CD8-positive, alpha-beta memory T cell (primary cell): ENCODE results near the gene ARMC7. TPM values are rescaled to one million over a fixed set of nuclear protein-coding genes. Genes with fewer than 3 reads are reported as not detected.
"Not testable (repeated sequence)": the region's sequence is repeated elsewhere in the genome, so short reads cannot be mapped to it uniquely, and the experiment has no call there.

ENCODE experiments used
- CTCF ChIA-PET: fragments of 350-600 bp; sonication (Branson Sonifier 250); formaldehyde crosslinking; loops from one replicate; lab custom pipeline; 2021; ENCODE audit warnings: antibody characterized with exemption; lab: Charles Lee
- POLR2A ChIA-PET: fragments of 350-600 bp; sonication (Branson Sonifier 250); formaldehyde crosslinking; loops from one replicate; lab custom pipeline; 2021; ENCODE audit warnings: antibody characterized with exemption; lab: Charles Lee
- DNase-seq, 5 donors: peaks; one replicate each; pipeline versions ENCODE4 v3.0.0 to v3.0.0-alpha.2; 2020 to 2022; ENCODE audit warnings: mixed read lengths in 1 of 5
- H3K27ac ChIP-seq: one replicate; pipeline ENCODE4 v1.7.0; 2013; ENCODE audit warnings: low read depth, mild to moderate bottlenecking, low read length, moderate library complexity
- H3K27me3 ChIP-seq: 2 replicates; pipeline ENCODE4 v1.7.0; 2013; ENCODE audit warnings: low read length, mild to moderate bottlenecking; ENCODE audit not compliant: insufficient read depth, poor library complexity, severe bottlenecking
- H3K36me3 ChIP-seq: 2 replicates; pipeline ENCODE4 v1.7.0; 2013; ENCODE audit warnings: mild to moderate bottlenecking, low read length, moderate library complexity; ENCODE audit not compliant: insufficient read depth
- H3K4me1 ChIP-seq: 2 replicates; pipeline ENCODE4 v1.7.0; 2013; ENCODE audit warnings: mild to moderate bottlenecking, low read length, moderate library complexity; ENCODE audit not compliant: insufficient read depth
- H3K4me3 ChIP-seq: 2 replicates; pipeline ENCODE4 v1.7.0; 2013; ENCODE audit warnings: mild to moderate bottlenecking, low read length
- H3K9me3 ChIP-seq: 2 replicates; pipeline ENCODE4 v1.7.0; 2013; ENCODE audit warnings: mild to moderate bottlenecking, low read length
- H3K27ac Mint-ChIP-seq, 8 donors: one replicate each; pipeline ENCODE4 v1.8.0; 2020 to 2021; ENCODE audit warnings: mixed read lengths in 8 of 8, mild to moderate bottlenecking in 6 of 8, inconsistent platforms in 3 of 8, moderate library complexity in 3 of 8
- H3K27me3 Mint-ChIP-seq, 2 donors: one replicate each; pipeline ENCODE4 v1.8.0; 2020 to 2021; ENCODE audit warnings: mixed read lengths in 2 of 2, mild to moderate bottlenecking in 1 of 2, moderate library complexity in 1 of 2
- H3K36me3 Mint-ChIP-seq, 3 donors: one replicate each; pipeline ENCODE4 v1.8.0; 2020 to 2021; ENCODE audit warnings: mixed read lengths in 3 of 3, inconsistent platforms in 1 of 3, mild to moderate bottlenecking in 1 of 3
- H3K4me1 Mint-ChIP-seq, 3 donors: one replicate each; pipeline ENCODE4 v1.8.0; 2020 to 2021; ENCODE audit warnings: mixed read lengths in 3 of 3, inconsistent platforms in 1 of 3, mild to moderate bottlenecking in 1 of 3
- H3K4me3 Mint-ChIP-seq, 7 donors: one replicate each; pipeline ENCODE4 v1.8.0; 2020 to 2021; ENCODE audit warnings: mixed read lengths in 7 of 7, mild to moderate bottlenecking in 6 of 7, moderate library complexity in 4 of 7, inconsistent platforms in 2 of 7
- H3K9me3 Mint-ChIP-seq, 5 donors: one replicate each; pipeline ENCODE4 v1.8.0; 2020 to 2022; ENCODE audit warnings: mixed read lengths in 5 of 5, mild to moderate bottlenecking in 3 of 5, moderate library complexity in 2 of 5, inconsistent platforms in 1 of 5
- polyA plus RNA-seq: library from polyadenylated mRNA; unstranded; fragments of 300-500 nt; fragmentation: Illumina TruSeq; gene quantifications from one replicate; pipeline ENCODE4 v1.2.3, GENCODE V29; 2021
- total RNA-seq, 2 experiments: library from RNA; stranded (reverse); gene quantifications; one replicate each; pipeline ENCODE4 v1.2.3, GENCODE V29; 2021

Gene ARMC7
- total and polyA plus RNA-seq, 3 experiments from 2014 or later, result 4.0 to 15.9 (median 15.2) TPM

GRCh38 chr17:75164606-75165005 lies 54.8 kb downstream of the ARMC7 start:
- not testable (repeated sequence) for H3K27me3 Mint-ChIP-seq
- CTCF ChIA-PET, result interaction anchor here (0.8 to 1.4 kb wide), 2 partner anchors 50 to 123 kb away, joined by 3 read pairs; no protein-coding TSS in a partner anchor
- peak overlapping the region in 1 of 8 donors; percentile 54 for H3K27ac Mint-ChIP-seq

GRCh38 chr17:75168998-75169397 lies 59.2 kb downstream of the ARMC7 start:
- peaks cover 8% of the 10 kb centered on the region for H3K4me1 ChIP-seq
- peaks cover 9% of the 10 kb centered on the region for H3K36me3 ChIP-seq
- no peak overlapping the region for H3K4me3 ChIP-seq
- H3K27ac ChIP-seq, result no peak overlapping the region
- no peak for DNase-seq
- CTCF ChIA-PET, result interaction anchor here (1.0 to 8.4 kb wide), 3 partner anchors 10 to 55 kb away, joined by 3 to 194 read pairs (median 4); partner anchors contain the start of genes ARMC7 and NT5C
- Mint-ChIP-seq H3K9me3 (no peaks in the 10 kb centered on the region), H3K4me1 (peaks cover 9 to 20% (median 12%) of the 10 kb centered on the region in 3 donors), H3K27ac (no peak overlapping the region), H3K4me3 (no peak overlapping the region), H3K36me3 (peaks cover 0 to 59% (median 5%) of the 10 kb centered on the region in 3 donors), H3K27me3 (no peaks in the 10 kb centered on the region)
- no peaks in the 10 kb centered on the region for H3K9me3 ChIP-seq
- POLR2A ChIA-PET, result interaction anchor here (0.6 kb wide), 1 partner anchor 19 kb away, joined by 3 read pairs; no protein-coding TSS in a partner anchor
- no peaks in the 10 kb centered on the region for H3K27me3 ChIP-seq

More at GRCh38 chr17:75164606-75165005, 54.8 kb downstream of the ARMC7 start:
- H3K9me3 Mint-ChIP-seq, H3K9me3 ChIP-seq, H3K4me1 ChIP-seq, H3K4me1 Mint-ChIP-seq, H3K4me3 Mint-ChIP-seq, DNase-seq, H3K4me3 ChIP-seq, POLR2A ChIA-PET, H3K27me3 ChIP-seq, H3K27ac ChIP-seq, H3K36me3 ChIP-seq: not testable (repeated sequence)
- peaks cover 0 to 34% (median 0%) of the 10 kb centered on the region in 3 donors for H3K36me3 Mint-ChIP-seq

GRCh38 chr17:75173526-75173925 lies 63.8 kb downstream of the ARMC7 start:
- peaks cover 14 to 28% (median 17%) of the 10 kb centered on the region in 3 donors for H3K4me1 Mint-ChIP-seq
- Histone ChIP-seq H3K9me3 (no peaks in the 10 kb centered on the region), H3K27ac (no peak overlapping the region), H3K4me1 (peaks cover 8% of the 10 kb centered on the region), H3K27me3 (no peaks in the 10 kb centered on the region), H3K36me3 (peaks cover 12% of the 10 kb centered on the region), H3K4me3 (no peak overlapping the region)
- H3K27ac Mint-ChIP-seq, result peak overlapping the region in 3 of 8 donors; percentile 26 to 58 (median 29)
- no peak for DNase-seq
- ChIA-PET POLR2A (interaction anchor here (0.6 kb wide), 1 partner anchor 74 kb away, joined by 3 read pairs; no protein-coding TSS in a partner anchor), CTCF (interaction anchor here (1.3 to 8.4 kb wide), 4 partner anchors 13 to 212 kb away, joined by 4 to 194 read pairs (median 10); partner anchors contain the start of gene ARMC7)
- H3K36me3 Mint-ChIP-seq, result peaks cover 0 to 63% (median 11%) of the 10 kb centered on the region in 3 donors
- no peaks in the 10 kb centered on the region for H3K27me3 Mint-ChIP-seq
- H3K4me3 Mint-ChIP-seq, result no peak overlapping the region
- no peaks in the 10 kb centered on the region for H3K9me3 Mint-ChIP-seq

- ChIA-PET CTCF (interaction anchor here (1.0 to 8.4 kb wide), 3 partner anchors 25 to 61 kb away, joined by 3 to 194 read pairs (median 3); partner anchors contain the start of gene ARMC7), POLR2A (no interaction called here)
- peaks cover 12% of the 10 kb centered on the region for H3K36me3 ChIP-seq
- no peak for DNase-seq
- H3K9me3 ChIP-seq, result no peaks in the 10 kb centered on the region
- Mint-ChIP-seq H3K27me3 (no peaks in the 10 kb centered on the region), H3K9me3 (no peaks in the 10 kb centered on the region), H3K4me3 (no peak overlapping the region), H3K4me1 (peaks cover 16 to 43% (median 27%) of the 10 kb centered on the region in 3 donors), H3K36me3 (peaks cover 0 to 72% (median 11%) of the 10 kb centered on the region in 3 donors), H3K27ac (peak overlapping the region in 1 of 8 donors; percentile 32)
- no peak overlapping the region for H3K4me3 ChIP-seq
- no peak overlapping the region for H3K27ac ChIP-seq
- no peaks in the 10 kb centered on the region for H3K27me3 ChIP-seq
- peaks cover 12% of the 10 kb centered on the region for H3K4me1 ChIP-seq
Measured at GRCh38 chr17:75174996-75175395, 65.2 kb downstream of the ARMC7 start.

- POLR2A ChIA-PET, result interaction anchor here (0.5 kb wide), 1 partner anchor 1189 kb away, joined by 3 read pairs; no protein-coding TSS in a partner anchor
- H3K9me3 Mint-ChIP-seq, result no peaks in the 10 kb centered on the region
- H3K4me1 ChIP-seq, result peaks cover 21% of the 10 kb centered on the region
- no peak overlapping the region for H3K27ac ChIP-seq
- peaks cover 25 to 54% (median 41%) of the 10 kb centered on the region in 3 donors for H3K4me1 Mint-ChIP-seq
- H3K36me3 ChIP-seq, result peaks cover 12% of the 10 kb centered on the region
- no peak overlapping the region for H3K4me3 ChIP-seq
- H3K36me3 Mint-ChIP-seq, result peaks cover 0 to 75% (median 11%) of the 10 kb centered on the region in 3 donors
- peak overlapping the region in 1 of 7 donors; percentile 52 for H3K4me3 Mint-ChIP-seq
- no peaks in the 10 kb centered on the region for H3K27me3 Mint-ChIP-seq
- DNase-seq, result no peak
- H3K27me3 ChIP-seq, result no peaks in the 10 kb centered on the region
- CTCF ChIA-PET, result interaction anchor here (1.2 kb wide), 1 partner anchor 63 kb away, joined by 5 read pairs; no protein-coding TSS in a partner anchor
- peak overlapping the region in 2 of 8 donors; percentile 33 to 72 for H3K27ac Mint-ChIP-seq
- no peaks in the 10 kb centered on the region for H3K9me3 ChIP-seq
Measured at GRCh38 chr17:75176625-75177024, 66.9 kb downstream of the ARMC7 start.

GRCh38 chr17:75178453-75178852 lies 68.7 kb downstream of the ARMC7 start:
- Histone ChIP-seq H3K36me3 (peaks cover 8% of the 10 kb centered on the region), H3K9me3 (no peaks in the 10 kb centered on the region), H3K4me3 (no peak overlapping the region), H3K27me3 (no peaks in the 10 kb centered on the region), H3K4me1 (peaks cover 20% of the 10 kb centered on the region), H3K27ac (no peak overlapping the region)
- Mint-ChIP-seq H3K27me3 (no peaks in the 10 kb centered on the region), H3K4me1 (peaks cover 24 to 48% (median 38%) of the 10 kb centered on the region in 3 donors), H3K36me3 (peaks cover 0 to 65% (median 6%) of the 10 kb centered on the region in 3 donors), H3K9me3 (no peaks in the 10 kb centered on the region), H3K27ac (peak overlapping the region in 2 of 8 donors; percentile 17 to 24), H3K4me3 (peak overlapping the region in 2 of 7 donors; percentile 45 to 48)
- no peak for DNase-seq
- CTCF ChIA-PET, result interaction anchor here (1.0 kb wide), 1 partner anchor 9 kb away, joined by 3 read pairs; no protein-coding TSS in a partner anchor
- POLR2A ChIA-PET, result interaction anchor here (0.7 kb wide), 1 partner anchor 59 kb away, joined by 5 read pairs; no protein-coding TSS in a partner anchor

Other genes with a start within 250 kb of the ARMC7 start
- 10 to 100 TPM; 32.9 to 33.3 TPM for gene FDXR, start 237.0 kb upstream of the ARMC7 start, total RNA-seq
- gene FDXR, start 237.0 kb upstream of the ARMC7 start, polyA plus RNA-seq, result 6.4 TPM
- gene FADS6, start 216.3 kb upstream of the ARMC7 start, total RNA-seq, result not detected
- not detected for gene FADS6, start 216.3 kb upstream of the ARMC7 start, polyA plus RNA-seq
- not detected for gene USH1G, start 186.7 kb upstream of the ARMC7 start, total RNA-seq
- not detected for gene USH1G, start 186.7 kb upstream of the ARMC7 start, polyA plus RNA-seq
- not detected for gene OTOP2, start 185.7 kb upstream of the ARMC7 start, total RNA-seq
- gene OTOP2, start 185.7 kb upstream of the ARMC7 start, polyA plus RNA-seq, result not detected
- gene OTOP3, start 174.1 kb upstream of the ARMC7 start, total RNA-seq, result not detected
- not detected for gene OTOP3, start 174.1 kb upstream of the ARMC7 start, polyA plus RNA-seq
- 1 to 10 TPM in 1 of 2 experiments, under 1 TPM in 1; 0.91 to 2.3 TPM for gene HID1, start 137.2 kb upstream of the ARMC7 start, total RNA-seq
- gene HID1, start 137.2 kb upstream of the ARMC7 start, polyA plus RNA-seq, result 5.2 TPM
- 1 to 10 TPM; 1.5 to 1.7 TPM for gene CDR2L, start 122.3 kb upstream of the ARMC7 start, total RNA-seq
- 0.06 TPM for gene CDR2L, start 122.3 kb upstream of the ARMC7 start, polyA plus RNA-seq
- gene MRPL58, start 97.3 kb upstream of the ARMC7 start, total RNA-seq, result 10 to 100 TPM; 65.5 to 68.8 TPM
- 48.0 TPM for gene MRPL58, start 97.3 kb upstream of the ARMC7 start, polyA plus RNA-seq
- 100 to 1,000 TPM; 179 to 198 TPM for gene ATP5PD, start 63.0 kb upstream of the ARMC7 start, total RNA-seq
- 345 TPM for gene ATP5PD, start 63.0 kb upstream of the ARMC7 start, polyA plus RNA-seq
- 10 to 100 TPM; 22.2 to 23.8 TPM for gene KCTD2, start 62.7 kb upstream of the ARMC7 start, total RNA-seq
- 8.0 TPM for gene KCTD2, start 62.7 kb upstream of the ARMC7 start, polyA plus RNA-seq
- gene SLC16A5, start 22.0 kb upstream of the ARMC7 start, total RNA-seq, result 1 to 10 TPM; 1.3 to 1.9 TPM
- gene SLC16A5, start 22.0 kb upstream of the ARMC7 start, polyA plus RNA-seq, result 0.82 TPM
- 10 to 100 TPM; 75.7 to 84.8 TPM for gene NT5C, start 21.8 kb downstream of the ARMC7 start, total RNA-seq
- gene NT5C, start 21.8 kb downstream of the ARMC7 start, polyA plus RNA-seq, result 42.3 TPM
- 100 to 1,000 TPM; 189 to 200 TPM for gene JPT1, start 44.5 kb downstream of the ARMC7 start, total RNA-seq
- gene JPT1, start 44.5 kb downstream of the ARMC7 start, polyA plus RNA-seq, result 123 TPM
- 100 to 1,000 TPM; 653 to 687 TPM for gene SUMO2, start 73.0 kb downstream of the ARMC7 start, total RNA-seq
- 405 TPM for gene SUMO2, start 73.0 kb downstream of the ARMC7 start, polyA plus RNA-seq
- gene NUP85, start 95.7 kb downstream of the ARMC7 start, total RNA-seq, result 100 to 1,000 TPM; 147 to 152 TPM
- 39.0 TPM for gene NUP85, start 95.7 kb downstream of the ARMC7 start, polyA plus RNA-seq
- gene GGA3, start 151.6 kb downstream of the ARMC7 start, total RNA-seq, result 10 to 100 TPM; 73.2 to 75.1 TPM
- 17.6 TPM for gene GGA3, start 151.6 kb downstream of the ARMC7 start, polyA plus RNA-seq
- 100 to 1,000 TPM; 101 to 102 TPM for gene MRPS7, start 151.9 kb downstream of the ARMC7 start, total RNA-seq
- 123 TPM for gene MRPS7, start 151.9 kb downstream of the ARMC7 start, polyA plus RNA-seq
- 10 to 100 TPM; 38.5 to 40.4 TPM for gene MIF4GD, start 161.3 kb downstream of the ARMC7 start, total RNA-seq
- 108 TPM for gene MIF4GD, start 161.3 kb downstream of the ARMC7 start, polyA plus RNA-seq
- 100 to 1,000 TPM; 119 to 126 TPM for gene SLC25A19, start 179.5 kb downstream of the ARMC7 start, total RNA-seq
- gene SLC25A19, start 179.5 kb downstream of the ARMC7 start, polyA plus RNA-seq, result 15.5 TPM